OCI-LY7 (cell line): Measurements from ENCODE around the gene NLGN1. TPM values are rescaled to one million over a fixed set of nuclear protein-coding genes. Genes with fewer than 3 reads are reported as not detected.

Source experiments
- BruUV-seq: library from RNA; stranded (reverse); fragments of 400-500 nt; replicated peaks from 2 replicates; lab custom pipeline; 2021; lab: Mats Ljungman, UMichigan
- CTCF ChIA-PET: fragments of 300-600 bp; sonication (Branson Sonifier 250); formaldehyde crosslinking; loops from one replicate; lab custom pipeline; 2022; ENCODE audit warnings: antibody characterized with exemption; ENCODE audit not compliant: unreplicated experiment; lab: Charles Lee
- POLR2A ChIA-PET: fragments of 300-600 bp; sonication (Branson Sonifier 250); formaldehyde crosslinking; loops from one replicate; lab custom pipeline; 2022; ENCODE audit warnings: antibody characterized with exemption; lab: Charles Lee
- DNase-seq: peaks from one replicate; pipeline ENCODE4 v3.0.0-alpha.2; 2015; ENCODE audit warnings: low spot score
- H2AFZ ChIP-seq: fragments of 200-600 bp; sonication (generic), shearing (Covaris generic); 2 replicates; pipeline ENCODE4 v1.6.1; 2014; ENCODE audit warnings: mild to moderate bottlenecking, antibody characterized with exemption, low read length, moderate library complexity
- H3K27ac ChIP-seq: fragments of 200-600 bp; sonication (generic); 2 replicates; pipeline ENCODE4 v1.5.1; 2014; ENCODE audit warnings: mixed run types, low read depth, mild to moderate bottlenecking, moderate library complexity, low read length, inconsistent platforms; ENCODE audit not compliant: poor library complexity, severe bottlenecking
- H3K36me3 ChIP-seq: fragments of 200-600 bp; sonication (generic); 2 replicates; pipeline ENCODE4 v1.6.1; 2014; ENCODE audit warnings: mild to moderate bottlenecking, antibody characterized with exemption, low read length, moderate library complexity, mixed read lengths; ENCODE audit not compliant: insufficient read depth
- H3K4me1 ChIP-seq: fragments of 200-600 bp; sonication (generic); 2 replicates; pipeline ENCODE4 v1.5.1; 2014; ENCODE audit warnings: mild to moderate bottlenecking, low read length; ENCODE audit not compliant: insufficient read depth, poor library complexity, severe bottlenecking
- H3K4me2 ChIP-seq: fragments of 200-600 bp; sonication (generic); 2 replicates; pipeline ENCODE4 v1.6.1; 2014; ENCODE audit warnings: mild to moderate bottlenecking, low read length
- H3K4me3 ChIP-seq: fragments of 200-600 bp; sonication (generic); 2 replicates; pipeline ENCODE4 v1.5.1; 2014; ENCODE audit warnings: mild to moderate bottlenecking, low read depth, low read length; ENCODE audit not compliant: poor library complexity, severe bottlenecking
- H3K79me2 ChIP-seq: fragments of 200-600 bp; sonication (generic); 2 replicates; pipeline ENCODE4 v1.6.1; 2016; ENCODE audit warnings: low read depth, mild to moderate bottlenecking, low read length, moderate library complexity, mixed read lengths; ENCODE audit not compliant: insufficient read depth
- H3K9me2 ChIP-seq: fragments of 200-600 bp; sonication (generic); 2 replicates; pipeline ENCODE4 v1.6.1; 2016; ENCODE audit warnings: mild to moderate bottlenecking, low read length, mixed read lengths; ENCODE audit not compliant: insufficient read depth
- H3K9me3 ChIP-seq: fragments of 200-600 bp; sonication (generic); 2 replicates; pipeline ENCODE4 v1.6.1; 2014; ENCODE audit warnings: mild to moderate bottlenecking, mixed run types, low read length, mixed read lengths
- H4K20me1 ChIP-seq: fragments of 200-600 bp; sonication (generic); 2 replicates; pipeline ENCODE4 v1.6.1; 2014; ENCODE audit warnings: mild to moderate bottlenecking, antibody characterized with exemption, low read length, moderate library complexity, mixed read lengths; ENCODE audit not compliant: insufficient read depth
- CTCF ChIP-seq: fragments of 200-600 bp; sonication (generic); conservative IDR thresholded peaks from 2 replicates; pipeline ENCODE4 v1.5.1; 2014; ENCODE audit warnings: mild to moderate bottlenecking, antibody characterized with exemption, low read length, moderate library complexity, mixed read lengths
- EZH2phosphoT487 ChIP-seq: fragments of 200-600 bp; sonication (generic); IDR thresholded peaks from 2 replicates; pipeline ENCODE4 v1.6.1; 2018; ENCODE audit warnings: low read depth, borderline replicate concordance, mild to moderate bottlenecking, mixed run types, antibody characterized with exemption, low read length, moderate library complexity, mixed read lengths
- intact Hi-C: fragments of 100-400 bp; cut with micrococcal nuclease; formaldehyde crosslinking; loops from one replicate; pipeline ENCODE4 v1.10.0; 2022; ENCODE audit not compliant: unreplicated experiment
- total RNA-seq, 2 experiments: library from RNA; depleted of rRNA in 1 of 2; stranded (reverse); fragments of >200 nt in 1 of 2; shearing (Covaris generic) in 1 of 2; gene quantifications; 2 replicates each; pipeline ENCODE4 v1.2.3, GENCODE V29; 2014 to 2022

The NLGN1 gene
- total RNA-seq, 2 experiments from 2014 or later: not detected

GRCh38 chr3:173762501-173762900 lies 365.0 kb downstream of the NLGN1 start:
- intact Hi-C loops: no loop called here
- no TSS peak for BruUV-seq

GRCh38 chr3:173770011-173770410 lies 372.5 kb downstream of the NLGN1 start:
- Histone ChIP-seq H3K4me2 (no peak overlapping the region), H3K79me2 (no peaks in the 10 kb centered on the region), H3K4me1 (no peaks in the 10 kb centered on the region), H4K20me1 (no peaks in the 10 kb centered on the region), H3K27ac (no peak overlapping the region), H2AFZ (no peak overlapping the region), H3K9me2 (no peaks in the 10 kb centered on the region), H3K36me3 (no peaks in the 10 kb centered on the region), H3K9me3 (no peaks in the 10 kb centered on the region), H3K4me3 (no peak overlapping the region)
- ChIA-PET POLR2A (interaction anchor here (0.6 kb wide), 1 partner anchor 305 kb away, joined by 3 read pairs; no protein-coding TSS in a partner anchor), CTCF (no interaction called here)
- intact Hi-C loops: no loop called here
- BruUV-seq: no TSS peak
- no peak for DNase-seq
- TF ChIP-seq CTCF: no peak
- TF ChIP-seq EZH2phosphoT487: no peak

More at GRCh38 chr3:173762501-173762900, 365.0 kb downstream of the NLGN1 start:
- Histone ChIP-seq H3K79me2 (no peaks in the 10 kb centered on the region), H3K4me2 (no peak overlapping the region), H4K20me1 (no peaks in the 10 kb centered on the region), H3K4me1 (no peaks in the 10 kb centered on the region), H3K36me3 (no peaks in the 10 kb centered on the region), H2AFZ (no peak overlapping the region), H3K27ac (no peak overlapping the region), H3K9me3 (no peaks in the 10 kb centered on the region), H3K4me3 (no peak overlapping the region), H3K9me2 (no peaks in the 10 kb centered on the region)
- DNase-seq: no peak
- TF ChIP-seq EZH2phosphoT487 (no peak), CTCF (no peak)
- POLR2A ChIA-PET: interaction anchor here (0.6 to 1.4 kb wide), 2 partner anchors 11 to 1589 kb away, joined by 3 read pairs; no protein-coding TSS in a partner anchor
- CTCF ChIA-PET: no interaction called here

GRCh38 chr3:173770796-173771573 lies 373.4 kb downstream of the NLGN1 start:
- TF ChIP-seq EZH2phosphoT487 (no peak), CTCF (no peak)
- Histone ChIP-seq H3K79me2 (no peaks in the 10 kb centered on the region), H2AFZ (no peak overlapping the region), H4K20me1 (no peaks in the 10 kb centered on the region), H3K9me3 (no peaks in the 10 kb centered on the region), H3K9me2 (no peaks in the 10 kb centered on the region), H3K36me3 (no peaks in the 10 kb centered on the region), H3K4me2 (no peak overlapping the region), H3K4me1 (no peaks in the 10 kb centered on the region), H3K4me3 (no peak overlapping the region), H3K27ac (no peak overlapping the region)
- BruUV-seq: no TSS peak
- ChIA-PET POLR2A (no interaction called here), CTCF (no interaction called here)
- intact Hi-C loops: no loop called here
- DNase-seq: no peak
